GM12878 (cell line): Measurements from ENCODE around the gene RENBP.

Source experiments
- CTCF ChIP-seq, 3 experiments: IDR thresholded peaks in 2 of 3; conservative IDR thresholded peaks in 1 of 3; 2 replicates each; pipeline ENCODE4 v1.5.1; 2011; ENCODE audit warnings: low read depth in 3 of 3, low read length in 3 of 3, mild to moderate bottlenecking in 3 of 3, control low read depth in 2 of 3, moderate library complexity in 2 of 3, inconsistent platforms in 1 of 3, mixed read lengths in 1 of 3; ENCODE audit not compliant: control insufficient read depth in 2 of 3, insufficient read depth in 1 of 3; ENCODE audit errors: extremely low read depth in 1 of 3
- IRF3 ChIP-seq: fragments of 450-650 bp; IDR thresholded peaks from 2 replicates; pipeline ENCODE4 v1.6.1; 2014; ENCODE audit warnings: mild to moderate bottlenecking
- KDM1A ChIP-seq: fragments of 200-600 bp; sonication (generic); IDR thresholded peaks from 2 replicates; pipeline ENCODE4 v1.6.1; 2016; ENCODE audit warnings: borderline replicate concordance
- POLR2A ChIP-seq: IDR thresholded peaks from 2 replicates; pipeline ENCODE4 v1.6.1; 2011; ENCODE audit warnings: low read depth, mild to moderate bottlenecking, low read length
- STAT3 ChIP-seq: IDR thresholded peaks from 2 replicates; pipeline ENCODE4 v1.6.1; 2011; ENCODE audit warnings: low read depth, low read length, improper control_type of control experiment

- TF ChIP-seq CTCF (IDR thresholded peaks at IDR 0.05 in 2 of 3, conservative IDR thresholded peaks at IDR 0.05 in 1 of 3; ENCODE audit: control insufficient read depth in 2 of 3, extremely low read depth in 1 of 3, insufficient read depth in 1 of 3, low read depth in 3 of 3, low read length in 3 of 3) (no peak), KDM1A (no peak), STAT3 (no peak), IRF3 (no peak), POLR2A (no peak)
Observed at GRCh38 chrX:153911798-153912197, 32.6 kb downstream of the RENBP start.
